Putamen (tissue), 1 donor: ENCODE measurements around the gene KIRREL3.
"Not testable (repeated sequence)": the region's sequence is repeated elsewhere in the genome, so short reads cannot be mapped to it uniquely, and the experiment has no call there.

Experiments used
- DNase-seq: peaks from one replicate; pipeline ENCODE4 v3.0.0-alpha.2; 2016; ENCODE audit warnings: low spot score

KIRREL3 gene

DNA sequence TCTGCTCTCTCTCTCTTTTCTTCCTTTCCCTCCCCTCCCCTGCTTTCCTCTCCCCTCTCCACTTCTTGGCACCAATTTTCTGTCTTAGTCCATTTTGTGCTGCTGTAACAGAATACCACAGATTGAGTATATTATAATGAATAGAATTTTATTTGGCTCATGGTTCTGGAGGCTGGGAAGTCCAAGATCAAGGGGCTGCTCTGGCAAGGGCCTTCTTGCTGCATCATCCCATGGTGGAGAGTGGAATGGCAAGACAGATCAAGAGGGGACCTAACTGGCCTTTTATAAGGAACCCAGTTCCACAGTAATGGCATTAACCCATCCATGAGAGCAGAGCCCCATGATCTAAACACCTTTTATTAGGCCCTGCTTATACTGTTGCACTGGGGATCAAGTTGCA lies 600.6 kb downstream of the KIRREL3 start:
- no peak for DNase-seq

DNA sequence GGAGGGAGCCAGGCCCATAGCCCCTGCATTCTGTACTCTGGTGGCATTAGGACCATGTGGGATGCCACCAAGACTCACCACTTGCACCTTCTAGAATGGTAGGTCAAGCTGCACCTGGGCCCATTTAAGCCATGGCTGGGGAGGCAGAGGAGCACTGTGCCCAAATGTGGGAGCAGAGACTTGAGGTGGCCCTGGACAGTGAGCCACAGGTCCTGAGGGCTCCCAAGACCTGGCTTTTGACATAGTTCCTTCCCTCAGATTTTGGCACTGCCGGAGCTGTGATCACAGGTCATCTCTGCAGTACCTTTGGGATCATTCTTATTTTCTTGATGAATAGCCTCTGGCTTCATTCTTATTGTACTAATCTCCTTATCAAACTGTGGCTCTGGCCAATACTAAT lies 601.8 kb downstream of the KIRREL3 start:
- DNase-seq, result no peak

DNA sequence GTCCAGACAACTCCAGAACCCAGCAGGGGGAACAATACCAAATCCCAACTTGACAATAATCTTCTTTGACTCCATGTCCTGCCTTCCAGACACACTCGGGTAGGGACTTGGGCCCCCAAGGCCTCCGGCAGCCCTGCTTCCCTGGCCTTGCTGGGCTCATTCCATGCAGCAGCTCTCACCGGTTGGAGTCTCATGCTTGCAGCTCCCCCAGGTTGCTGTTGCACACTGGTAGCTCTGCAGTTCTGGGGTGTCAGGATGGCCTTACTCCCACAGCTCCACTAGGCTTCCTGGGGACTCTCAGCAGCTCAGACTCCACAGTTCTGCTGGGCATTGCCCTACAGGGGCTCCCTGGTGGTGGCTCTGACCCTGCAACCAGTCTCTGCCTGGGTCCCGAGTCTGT lies 602.3 kb downstream of the KIRREL3 start:
- DNase-seq, result no peak

DNA sequence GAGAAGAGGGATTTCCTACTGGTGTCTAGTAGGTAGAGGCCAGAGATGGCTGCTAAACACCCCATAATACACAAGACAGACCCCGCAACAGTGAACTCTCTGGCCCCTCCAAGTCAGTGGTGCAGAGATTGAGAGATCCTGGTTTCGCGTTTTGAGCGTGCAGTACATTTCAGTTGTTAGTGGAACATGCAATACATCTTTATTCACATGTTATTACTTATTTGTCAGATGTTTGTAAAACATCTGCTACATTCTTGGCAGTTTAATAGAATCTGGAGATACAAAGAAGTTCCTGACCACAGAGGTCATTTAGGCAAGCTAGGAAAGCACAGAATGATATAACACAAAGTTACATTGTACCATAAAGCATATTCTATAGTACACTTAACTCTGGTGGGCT lies 603.6 kb downstream of the KIRREL3 start:
- DNase-seq, result no peak

DNA sequence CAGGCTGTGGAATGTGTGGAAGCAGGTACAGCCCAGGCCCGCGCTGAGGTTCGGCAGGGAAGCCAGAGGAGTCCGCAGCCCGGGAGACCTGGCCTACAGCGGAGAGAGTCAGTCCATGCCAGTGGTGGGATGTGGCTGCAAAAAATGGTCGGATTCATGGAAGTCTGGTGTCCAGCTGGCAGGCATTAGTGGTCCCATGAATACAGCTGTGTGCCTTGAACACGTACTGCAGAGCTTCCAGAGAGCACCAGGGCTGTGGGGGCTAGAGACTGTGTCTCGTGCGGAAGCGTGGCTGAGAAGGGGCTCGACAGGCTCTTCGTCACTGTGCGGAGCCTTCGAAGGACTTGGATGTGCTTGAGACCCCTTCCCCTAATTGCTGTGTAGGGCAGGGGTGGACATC lies 604.3 kb downstream of the KIRREL3 start:
- not testable (repeated sequence) for DNase-seq

DNA sequence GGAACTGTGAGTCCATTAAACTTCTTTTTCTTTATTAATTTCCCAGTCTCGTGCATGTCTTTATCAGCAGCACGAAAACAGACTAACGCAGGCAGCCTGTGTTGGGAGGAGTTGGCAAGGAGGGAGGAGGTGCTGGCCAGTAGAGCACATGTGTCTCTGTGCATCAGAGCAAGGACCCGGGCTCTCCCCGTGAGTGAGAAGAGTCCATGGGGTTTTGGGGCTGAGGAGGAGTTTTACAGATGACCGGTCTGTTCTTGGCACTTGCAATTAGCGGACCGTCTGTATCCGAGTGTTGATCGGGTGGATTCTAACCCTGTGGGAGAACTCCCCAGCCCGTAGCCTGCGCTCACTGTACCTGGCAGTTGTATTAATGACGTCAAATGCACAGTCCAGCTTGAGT lies 604.8 kb downstream of the KIRREL3 start:
- DNase-seq, result not testable (repeated sequence)

DNA sequence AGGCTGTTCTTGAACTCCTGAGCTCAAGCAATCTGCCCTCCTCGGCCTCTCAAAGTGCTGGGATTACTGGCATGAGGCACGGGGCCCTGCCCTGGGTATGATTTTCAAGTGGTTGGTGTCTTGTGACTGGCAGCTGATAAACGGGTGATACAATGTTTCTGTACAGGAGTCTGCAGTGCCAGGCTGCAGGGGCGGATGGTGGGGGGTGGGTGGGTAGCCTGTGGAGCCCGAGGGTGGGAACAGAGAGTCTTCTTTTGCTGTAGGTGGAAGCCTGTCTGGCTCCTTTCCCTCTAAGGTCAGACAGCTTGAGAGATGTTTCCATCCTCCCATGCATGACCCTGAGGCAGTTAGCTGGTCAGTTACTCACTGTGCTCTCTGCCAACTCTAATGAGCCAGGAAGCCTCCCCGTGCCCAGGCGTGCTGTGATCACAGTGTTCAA lies 605.9 kb downstream of the KIRREL3 start:
- peak; percentile 37 for DNase-seq

DNA sequence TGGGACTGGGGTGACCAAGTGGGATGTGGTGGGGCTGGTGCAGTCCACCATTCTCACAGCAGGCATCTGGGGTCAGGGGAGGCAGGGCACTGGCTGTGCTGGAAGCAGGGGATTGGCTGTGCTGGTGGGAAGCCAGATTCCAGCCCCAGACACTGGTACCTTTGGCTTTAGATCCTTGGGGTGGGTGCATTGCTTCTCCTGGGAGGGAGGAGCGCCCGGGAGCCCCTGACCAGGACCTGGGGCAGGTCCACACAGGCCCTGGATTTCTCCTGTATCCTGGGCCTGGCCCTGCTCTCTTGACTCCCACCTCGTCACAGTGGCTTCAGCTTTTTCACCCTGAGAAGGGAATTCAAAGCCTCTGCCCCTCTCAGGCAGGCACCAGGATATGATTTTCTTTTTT lies 606.5 kb downstream of the KIRREL3 start:
- no peak for DNase-seq

DNA sequence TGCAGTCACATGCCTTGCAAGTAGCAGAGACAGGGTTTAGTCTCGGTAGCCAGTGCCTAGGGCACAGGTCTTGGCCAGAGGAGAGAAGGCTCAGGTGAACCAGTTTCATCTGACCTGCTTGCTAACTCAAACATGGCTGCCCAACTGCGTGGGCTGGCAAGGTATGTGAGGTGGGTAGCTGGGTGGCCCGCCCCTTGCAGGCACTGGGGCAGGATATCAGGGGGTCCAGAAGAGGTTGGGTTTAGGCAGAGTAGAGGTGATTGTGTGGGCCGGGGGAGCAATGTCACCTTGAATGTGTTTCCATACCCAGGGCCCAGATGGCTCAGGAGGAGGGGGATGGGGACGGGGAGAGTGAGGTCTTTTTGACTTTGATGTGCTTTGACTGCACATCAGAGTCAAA lies 607.4 kb downstream of the KIRREL3 start:
- no peak for DNase-seq

DNA sequence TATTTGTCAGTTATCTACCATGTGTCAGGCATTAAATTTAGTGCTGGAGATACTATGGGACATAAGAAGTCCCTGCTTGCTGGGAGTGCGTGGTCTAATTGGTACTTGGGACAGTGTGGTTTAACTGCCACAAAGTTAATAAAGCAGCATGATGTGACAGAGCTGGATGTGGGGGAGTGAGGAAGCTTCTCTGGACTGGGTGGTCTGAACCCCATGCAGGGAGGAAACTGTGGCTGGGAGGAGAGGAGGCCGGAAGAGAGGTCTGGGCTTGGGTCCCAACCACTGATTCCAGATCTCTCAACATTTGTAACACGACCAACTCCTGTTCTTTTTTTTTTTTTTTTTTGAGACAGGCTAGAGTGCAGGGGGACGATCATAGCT lies 607.9 kb downstream of the KIRREL3 start:
- no peak for DNase-seq

DNA sequence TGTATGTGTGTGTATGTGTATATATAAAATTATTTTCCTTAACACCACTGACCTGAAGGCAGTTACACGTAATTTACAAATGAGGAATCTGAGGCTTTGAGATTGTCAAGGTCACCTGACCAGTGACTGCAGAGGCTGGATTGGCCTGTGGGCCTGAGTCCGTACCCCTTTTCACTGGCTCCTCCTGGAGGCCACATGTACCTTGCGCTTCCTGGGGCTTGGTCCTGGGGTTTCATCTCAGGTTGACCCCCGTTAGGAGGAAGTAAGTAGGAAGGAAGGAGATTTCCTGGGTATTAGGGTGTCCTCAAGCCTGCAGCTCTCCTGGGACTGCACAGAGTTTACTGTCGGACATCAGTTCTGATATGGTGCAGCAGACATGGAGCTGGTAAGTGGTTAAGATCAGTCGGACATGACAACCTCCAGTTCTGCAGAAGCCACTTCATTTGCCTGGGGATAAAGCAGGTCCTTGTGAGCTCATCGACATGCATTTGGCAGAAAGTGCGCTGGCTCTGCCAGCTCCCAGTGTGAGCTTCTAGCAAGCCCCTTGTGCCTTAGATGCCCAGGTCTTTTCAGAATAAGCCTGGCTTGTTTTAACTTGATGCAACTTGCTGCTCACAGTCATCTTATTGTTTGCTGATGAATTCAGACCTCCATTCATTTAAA lies 608.5 kb downstream of the KIRREL3 start:
- DNase-seq, result peak; percentile 67

DNA sequence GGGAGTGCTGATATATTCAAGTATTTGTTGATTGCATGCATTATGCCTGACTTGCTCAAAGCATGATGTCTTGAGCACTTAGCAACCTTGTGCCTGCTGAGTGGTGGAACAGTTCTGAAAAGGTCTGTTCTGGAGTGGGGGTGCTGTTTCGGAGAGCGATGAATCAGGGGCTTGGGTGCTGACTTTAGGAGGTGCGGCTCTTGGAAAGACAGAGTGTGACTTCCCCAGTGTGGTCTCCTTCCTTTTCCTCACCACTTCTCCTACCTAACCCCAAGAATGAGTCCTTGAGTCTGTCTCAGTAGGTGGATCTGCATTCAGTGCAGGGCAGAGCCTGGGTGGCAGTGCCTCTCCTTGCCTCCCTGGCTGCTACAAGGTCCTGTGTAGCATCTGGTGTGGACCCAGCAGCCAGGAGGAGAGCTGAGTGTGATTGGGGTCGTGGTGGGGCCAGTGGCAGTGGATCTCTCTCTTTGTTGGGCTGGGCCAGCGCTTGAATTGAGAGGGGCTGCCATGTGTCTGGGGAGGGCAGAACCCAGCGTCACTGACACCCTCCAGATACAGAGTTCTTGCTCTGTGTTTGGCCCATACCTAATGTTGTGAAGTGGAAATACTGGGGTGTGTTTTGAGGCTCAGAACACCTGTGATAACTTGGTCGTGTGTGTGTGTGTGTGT lies 609.1 kb downstream of the KIRREL3 start:
- no peak for DNase-seq

DNA sequence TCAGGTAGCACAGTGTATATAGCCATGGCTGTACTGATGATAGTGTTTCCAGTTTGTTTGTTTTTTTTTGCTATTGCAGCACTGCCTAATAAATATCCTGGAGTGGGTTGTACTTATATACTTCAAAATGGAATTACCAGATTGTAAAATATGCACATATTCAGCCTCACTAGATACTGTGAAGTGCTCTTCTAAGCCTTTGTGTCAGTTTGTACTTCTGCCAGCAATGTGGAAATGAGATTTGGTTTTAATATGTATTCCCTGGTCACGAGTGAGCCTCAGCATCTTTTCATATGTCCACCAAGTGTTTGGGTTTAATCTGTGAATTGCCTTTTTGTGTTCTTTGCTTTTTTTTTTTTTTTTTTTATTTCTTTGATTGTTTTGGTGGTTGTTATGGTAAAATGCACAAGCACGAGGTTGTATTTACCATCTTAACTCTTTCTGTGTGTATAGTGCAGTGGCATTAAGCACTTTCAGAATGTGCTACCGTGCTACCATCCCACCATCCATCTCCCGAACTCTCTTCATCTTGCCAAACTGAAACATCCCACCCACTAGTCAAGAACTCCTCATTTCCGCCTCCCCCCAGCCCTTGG lies 610.2 kb downstream of the KIRREL3 start:
- DNase-seq, result no peak

DNA sequence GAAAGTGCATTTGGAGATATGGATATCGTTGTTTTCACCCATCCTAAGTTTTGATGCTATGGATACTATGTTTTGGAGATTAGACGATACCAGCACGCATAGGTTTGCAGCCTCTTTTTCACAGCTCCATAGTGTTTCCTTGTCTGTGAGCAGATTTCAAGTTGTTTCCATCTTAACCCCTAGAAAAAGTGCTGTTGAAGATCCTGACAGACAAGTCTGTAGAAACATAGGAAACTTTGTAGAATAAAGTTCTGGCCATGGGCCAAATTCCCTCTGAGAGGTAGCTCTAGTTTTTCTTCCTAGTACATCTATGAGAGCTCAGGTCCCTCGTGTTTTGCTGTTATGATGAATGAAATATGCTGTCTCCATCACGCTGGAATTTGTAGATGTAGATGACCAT lies 612.7 kb downstream of the KIRREL3 start:
- no peak for DNase-seq

DNA sequence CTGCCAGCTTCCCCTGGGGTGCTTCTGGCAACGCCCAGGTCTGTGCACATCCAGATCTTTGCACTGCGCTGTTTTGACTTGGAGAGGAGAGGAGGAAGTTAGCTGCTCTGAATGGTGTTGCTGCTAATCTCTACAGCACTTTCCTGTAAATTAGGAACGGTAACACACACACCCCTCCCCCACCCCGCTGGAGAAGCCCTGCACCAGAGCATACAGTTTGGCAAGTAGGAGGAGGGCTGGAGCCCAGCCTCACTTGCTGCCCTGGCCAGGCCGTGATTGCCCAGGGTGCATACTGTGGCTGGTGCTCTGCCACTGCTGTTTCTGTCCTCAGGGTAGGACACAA lies 613.9 kb downstream of the KIRREL3 start:
- not testable (repeated sequence) for DNase-seq

DNA sequence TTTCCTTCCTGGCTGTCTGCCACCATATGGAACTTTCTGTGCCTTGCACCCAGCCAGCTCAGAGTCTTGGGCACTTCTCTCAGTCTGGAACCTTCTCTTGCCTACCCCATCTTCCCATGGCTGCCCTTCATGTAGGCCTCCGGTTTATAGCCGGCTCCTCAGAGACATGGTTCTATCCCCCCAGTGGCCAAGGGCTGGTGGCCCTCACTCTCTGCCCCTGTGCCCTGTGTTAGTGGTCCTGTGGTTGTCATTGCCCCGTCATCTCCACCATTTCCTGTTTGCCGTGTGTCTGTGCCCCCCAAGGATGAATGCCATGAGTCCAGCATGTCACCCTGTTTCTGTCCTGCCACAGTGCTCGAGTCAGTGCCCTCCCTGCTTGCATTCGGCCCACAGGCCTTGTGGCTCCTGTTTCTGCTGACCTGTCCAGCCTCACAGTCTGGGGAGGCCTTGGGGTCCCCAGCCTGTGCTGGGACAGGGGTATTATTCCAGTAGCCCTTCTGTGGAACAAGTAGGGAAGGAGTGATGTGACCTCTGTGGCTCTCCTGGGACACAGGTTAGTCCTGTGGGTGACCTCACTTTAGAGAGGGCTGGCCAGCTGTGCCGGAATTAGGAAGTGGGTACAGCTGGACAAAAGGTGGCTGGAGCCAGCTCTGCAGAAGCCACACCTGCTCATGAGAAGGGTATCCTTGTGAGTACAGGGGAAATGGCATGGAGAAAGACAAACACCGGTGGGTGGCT lies 614.4 kb downstream of the KIRREL3 start:
- DNase-seq, result no peak

DNA sequence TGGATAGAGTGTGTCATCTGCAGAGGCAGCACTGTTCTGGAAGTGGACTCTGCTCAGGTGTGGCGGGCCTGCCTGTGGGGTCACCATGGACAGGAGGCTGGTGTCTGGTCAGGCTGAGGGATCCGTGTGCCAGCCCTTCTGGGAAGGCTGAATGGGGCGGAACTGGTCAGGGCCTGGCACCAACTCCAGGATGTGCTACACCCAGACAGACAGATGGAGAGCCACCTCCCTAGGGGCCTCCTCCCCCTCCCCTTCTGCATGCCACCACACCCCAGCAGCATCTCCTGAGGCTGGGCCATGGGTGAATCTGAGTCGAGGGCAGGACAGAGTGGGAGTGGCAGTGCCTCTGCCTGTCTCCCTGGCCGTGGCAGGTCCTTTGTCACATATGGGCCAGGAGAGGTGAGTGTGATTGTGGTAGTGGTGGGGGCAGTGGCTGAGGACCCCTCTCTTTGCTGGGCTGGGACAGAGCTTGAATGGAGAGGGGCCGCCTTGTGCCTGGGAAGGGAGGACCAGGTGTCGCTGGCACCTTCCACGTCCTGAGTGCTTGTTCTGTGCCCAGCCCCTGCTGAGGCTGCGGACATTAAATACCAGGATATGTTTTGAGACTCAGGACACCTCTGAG lies 616.0 kb downstream of the KIRREL3 start:
- DNase-seq, result no peak

DNA sequence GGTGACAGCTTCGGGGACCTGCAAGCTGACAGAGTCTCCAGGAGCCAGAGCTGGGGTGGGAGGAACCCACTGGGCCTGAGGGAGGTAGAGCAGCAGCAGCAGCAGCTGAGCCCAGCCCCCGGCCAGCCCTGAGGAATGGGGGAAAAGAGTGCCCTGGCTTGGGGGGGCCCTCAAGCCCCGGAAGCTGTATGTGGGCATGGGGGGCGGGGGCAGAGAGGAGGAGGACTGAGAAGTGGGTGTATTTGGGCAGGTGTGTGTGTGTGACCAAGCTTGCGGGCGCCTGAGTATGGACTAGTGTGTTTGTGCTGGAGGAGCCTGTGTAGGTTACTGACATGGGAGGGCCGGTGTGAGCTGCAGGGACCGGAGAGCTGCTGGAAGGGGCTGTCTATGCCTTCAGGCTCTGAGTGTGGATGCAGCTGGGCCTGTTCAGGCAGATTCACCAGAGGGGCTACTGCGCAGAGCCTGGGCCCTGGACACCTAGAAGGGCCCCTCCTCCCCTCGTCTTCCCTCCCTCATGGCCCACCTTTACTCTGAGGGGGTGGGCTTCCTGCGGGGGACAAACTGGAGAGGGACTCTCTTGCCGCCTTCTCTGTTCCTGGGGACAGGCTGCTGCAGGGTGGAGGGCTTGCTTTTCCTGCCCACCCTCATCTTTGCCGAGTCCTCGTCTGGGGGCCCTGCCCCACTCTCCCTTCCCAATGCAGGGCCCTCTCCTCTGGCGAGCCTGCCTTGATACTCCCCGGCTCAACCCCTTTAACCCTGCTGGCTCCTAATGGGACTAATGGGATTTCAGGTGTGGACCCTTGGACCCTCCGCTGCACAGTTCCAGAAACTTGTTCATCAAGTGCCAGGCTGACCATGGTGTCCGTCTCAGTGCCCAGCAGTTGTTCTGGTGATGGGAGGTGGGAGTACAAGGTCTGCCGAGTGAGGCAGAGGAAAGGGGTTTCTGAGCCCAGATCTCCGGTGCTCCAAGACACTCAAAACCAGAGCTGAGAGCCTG lies 616.9 kb downstream of the KIRREL3 start:
- no peak for DNase-seq

DNA sequence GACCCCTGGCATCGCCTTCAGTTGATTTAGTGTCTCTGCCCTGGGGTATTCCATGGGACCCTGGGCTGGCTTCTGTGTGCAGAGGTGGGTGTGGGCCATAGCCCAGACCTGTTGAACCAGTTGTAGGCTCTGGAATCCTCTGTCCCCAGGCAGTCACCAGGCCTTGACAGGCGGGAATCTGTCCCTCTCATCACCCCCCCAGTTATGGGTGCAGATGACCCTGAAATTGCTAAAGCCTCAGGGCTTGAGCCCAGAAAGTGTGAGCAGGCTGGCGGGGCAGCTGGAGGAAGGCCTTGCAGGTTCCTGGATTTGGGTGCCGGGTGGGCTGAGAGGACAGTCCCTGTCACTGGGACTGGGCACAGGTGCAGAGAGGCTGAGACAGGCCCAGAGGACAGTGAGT lies 617.9 kb downstream of the KIRREL3 start:
- not testable (repeated sequence) for DNase-seq

DNA sequence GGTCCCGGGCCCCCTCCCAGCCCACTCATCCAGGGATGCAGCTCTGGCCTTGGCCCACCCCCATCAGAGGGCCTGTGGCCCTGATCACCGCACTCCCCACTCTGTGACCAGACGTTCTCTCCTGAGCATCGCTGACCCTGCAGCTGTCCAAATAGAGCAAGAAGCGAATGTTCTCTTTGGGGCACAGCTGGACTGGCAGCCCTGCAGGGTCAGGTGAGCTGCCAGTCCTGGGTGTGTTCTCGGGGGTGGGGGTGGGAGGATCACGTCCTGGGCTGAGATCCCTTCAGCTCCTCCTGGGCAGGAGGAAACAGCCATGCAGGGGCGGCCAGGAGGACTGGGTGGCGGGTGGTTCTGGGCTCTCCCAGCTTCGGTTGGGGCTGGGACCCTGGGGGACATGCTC lies 618.6 kb downstream of the KIRREL3 start:
- not testable (repeated sequence) for DNase-seq

DNA sequence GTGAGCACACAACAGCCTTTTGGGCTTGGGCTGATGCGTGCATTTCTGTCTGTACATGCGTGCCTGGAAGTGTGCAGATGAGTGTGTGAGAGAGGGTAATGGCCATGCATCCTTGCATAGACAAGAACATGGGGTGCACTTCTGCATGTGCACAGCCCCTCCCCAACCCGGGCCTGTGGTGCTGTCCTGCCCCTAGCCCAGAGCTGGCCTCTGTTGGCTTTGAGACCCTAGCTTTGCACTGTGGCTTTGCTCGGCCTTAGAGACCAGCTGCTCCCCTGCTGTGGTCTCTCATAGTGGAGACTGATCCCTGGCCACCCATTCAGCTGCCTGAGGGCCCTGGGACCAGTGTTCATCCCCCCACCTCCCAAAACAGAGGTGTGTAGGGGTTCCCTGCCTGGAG lies 619.7 kb downstream of the KIRREL3 start:
- DNase-seq, result no peak
